ENCODE results near the gene EDAR.

EDAR gene

DNA sequence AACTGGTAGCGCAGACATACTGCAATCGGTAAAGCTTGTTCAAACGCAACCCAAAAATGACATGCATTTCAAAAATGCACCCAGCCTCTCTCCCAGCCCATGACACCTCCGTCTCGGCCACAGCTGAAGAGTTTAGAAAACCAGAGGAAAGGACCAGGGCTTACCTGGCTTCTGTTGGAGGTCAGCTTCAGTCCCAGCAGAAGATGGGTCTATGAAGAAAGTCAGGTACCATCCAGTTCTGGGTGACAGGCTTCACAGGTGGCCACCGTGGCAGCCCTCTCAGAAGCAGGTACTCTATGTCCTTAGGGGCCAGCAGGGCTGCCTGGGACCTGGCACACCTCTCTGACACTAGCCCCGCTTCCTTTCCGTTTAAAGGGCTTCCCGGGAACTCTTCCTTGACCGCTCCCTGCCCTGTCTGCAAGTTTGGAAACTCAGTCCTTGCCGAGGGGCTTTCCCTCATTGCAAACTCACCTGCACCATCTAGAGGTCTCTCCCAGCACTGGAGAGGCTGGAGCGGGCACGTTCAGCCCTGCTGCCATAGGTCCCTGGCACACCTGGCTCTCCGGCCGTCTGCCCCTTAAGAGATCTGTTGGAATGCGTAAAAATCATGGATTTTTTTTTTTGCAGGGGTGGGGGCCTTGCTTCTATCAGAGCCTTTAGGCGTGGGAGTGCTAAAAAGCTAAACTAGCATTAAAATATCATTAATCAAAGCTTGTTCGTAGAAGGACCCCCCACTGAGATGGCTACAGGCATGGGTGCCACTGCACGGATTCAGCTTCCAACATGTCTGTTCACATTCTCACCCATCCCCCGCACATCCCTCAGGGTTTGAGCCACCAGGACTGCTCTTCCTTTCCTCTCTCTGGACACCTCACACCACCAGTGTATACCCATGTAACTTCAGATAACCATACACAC is at the start of gene EDAR:
Gene EDAR (minus strand): TSS at position 425 of the 918 bp plus-strand sequence. CDS start 58,206 bp downstream, outside the sequence.
- Histone ChIP-seq H3K27ac (ENCODE audit: low read depth, low read length) (no peak within 1 kb of the TSS), H3K27me3 (ENCODE audit: control insufficient read depth in 1 of 2, insufficient read depth in 2 of 2, low read length in 2 of 2) (peaks cover 0 to 9% of the 10 kb centered on the region in 2 donors), H3K36me3 (ENCODE audit: insufficient read depth, low read length) (no peaks in the 10 kb centered on the region), H3K9me3 (ENCODE audit: low read length) (no peaks in the 10 kb centered on the region), H3K9ac (ENCODE audit: low read length) (no peak within 1 kb of the TSS), H3K4me3 (ENCODE audit: low read depth in 1 of 2, low read length in 2 of 2) (no peak within 1 kb of the TSS), H3K4me1 (ENCODE audit: insufficient read depth, low read length) (no peaks in the 10 kb centered on the region)

DNA sequence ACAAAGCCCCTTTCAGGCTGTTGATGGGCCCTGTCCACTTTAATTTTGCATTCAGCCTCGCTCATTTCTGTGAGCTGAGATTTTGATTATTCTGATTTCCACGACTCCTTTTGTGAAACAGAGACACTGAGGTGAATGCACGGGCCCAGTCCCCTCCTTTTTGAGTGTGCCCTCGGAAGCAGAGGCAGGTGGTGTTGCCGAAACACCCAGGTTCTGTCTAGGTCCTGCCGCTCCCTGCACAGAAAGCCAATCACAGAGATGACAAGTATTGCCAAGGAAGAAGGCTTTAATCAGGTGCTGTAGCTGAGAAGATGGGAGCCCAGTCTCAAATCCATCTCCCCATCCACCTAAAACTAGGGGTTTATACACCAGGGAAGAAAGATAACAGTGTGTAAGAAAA is 44.2 kb upstream of the EDAR start:
- no peak overlapping the region for H3K27ac ChIP-seq (ENCODE audit: low read depth, low read length)
- no peaks in the 10 kb centered on the region for H3K9me3 ChIP-seq (ENCODE audit: low read length)
- H3K36me3 ChIP-seq (ENCODE audit: insufficient read depth, low read length): no peaks in the 10 kb centered on the region

DNA sequence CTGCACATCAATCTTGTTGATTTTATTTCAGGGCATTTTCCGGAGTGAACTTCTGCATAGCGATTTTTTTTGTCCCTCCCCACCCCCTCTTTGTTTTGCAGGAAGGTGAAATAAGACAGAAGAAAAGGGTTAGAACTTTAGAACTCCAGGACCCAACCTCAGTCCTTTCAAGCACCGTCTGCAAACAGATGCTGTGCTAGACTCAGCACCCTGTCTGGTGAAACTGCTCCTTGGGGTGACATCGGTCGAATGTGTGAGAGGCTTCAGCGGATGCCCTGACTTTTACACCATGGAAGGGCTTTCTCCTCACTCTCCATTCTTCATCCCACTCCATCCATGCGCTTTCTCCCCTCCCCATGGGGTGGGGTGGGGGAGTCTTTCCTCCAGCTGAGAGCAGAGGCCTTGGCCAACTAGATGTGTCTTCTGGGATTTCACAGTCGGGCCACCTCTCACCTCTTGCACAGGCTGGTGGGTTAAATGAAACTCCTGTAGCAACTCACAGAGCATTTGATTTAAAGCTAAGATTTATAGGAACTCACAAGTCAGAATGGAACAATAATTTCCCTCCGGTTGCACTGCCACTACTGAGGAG is 43.3 kb upstream of the EDAR start:
- Histone ChIP-seq H3K4me3 (ENCODE audit: low read depth in 1 of 2, low read length in 2 of 2) (peak overlapping the region; percentile 20 to 49), H3K4me1 (ENCODE audit: insufficient read depth, low read length) (peaks cover 9% of the 10 kb centered on the region), H3K36me3 (ENCODE audit: insufficient read depth, low read length) (no peaks in the 10 kb centered on the region), H3K27ac (ENCODE audit: low read depth, low read length) (no peak overlapping the region), H3K27me3 (ENCODE audit: control insufficient read depth in 1 of 2, insufficient read depth in 2 of 2, low read length in 2 of 2) (peaks cover 0 to 8% of the 10 kb centered on the region in 2 donors), H3K9me3 (ENCODE audit: low read length) (no peaks in the 10 kb centered on the region), H3K9ac (ENCODE audit: low read length) (no peak overlapping the region)

More for the DNA sequence above, 44.2 kb upstream of the EDAR start:
- Histone ChIP-seq H3K27me3 (ENCODE audit: control insufficient read depth in 1 of 2, insufficient read depth in 2 of 2, low read length in 2 of 2) (peaks cover 0 to 8% of the 10 kb centered on the region in 2 donors), H3K4me3 (ENCODE audit: low read depth in 1 of 2, low read length in 2 of 2) (no peak overlapping the region), H3K9ac (ENCODE audit: low read length) (no peak overlapping the region), H3K4me1 (ENCODE audit: insufficient read depth, low read length) (peaks cover 9% of the 10 kb centered on the region)

DNA sequence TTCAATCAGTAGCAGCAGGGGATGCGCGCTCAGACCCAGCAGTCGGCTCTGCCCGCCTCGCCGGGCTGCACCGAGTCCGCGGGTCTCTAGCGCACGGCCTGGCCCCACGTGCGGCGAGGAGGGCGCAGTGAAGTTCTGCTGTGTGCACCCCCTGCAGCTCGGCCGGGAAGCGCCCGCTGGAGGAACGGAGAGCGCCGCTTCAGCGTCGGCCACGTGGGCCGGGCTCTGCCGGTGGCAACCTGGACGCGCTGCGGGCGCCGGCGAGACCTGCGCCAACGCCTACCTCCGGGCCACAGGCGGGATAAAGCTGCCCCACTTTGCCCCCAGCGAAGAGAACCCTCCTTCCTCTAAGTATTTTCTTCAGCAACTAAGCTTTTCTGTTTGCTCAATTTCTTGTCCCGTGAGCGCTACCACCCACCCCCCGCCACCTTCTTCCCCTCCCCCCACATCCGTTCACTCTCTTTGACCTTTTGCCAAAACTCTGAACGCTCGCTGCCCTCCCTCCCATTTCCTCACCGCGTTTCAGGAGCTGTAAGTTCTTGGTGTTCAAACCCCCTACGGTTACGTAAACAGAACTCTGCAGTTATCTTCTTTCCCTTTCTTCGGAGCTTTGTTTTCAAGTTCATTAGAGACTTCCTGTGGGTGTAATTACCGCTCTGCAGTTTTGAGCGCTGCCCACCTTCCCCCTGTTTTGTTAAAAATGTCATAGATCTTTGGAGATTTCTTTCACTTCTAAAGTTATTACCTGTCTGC is 42.6 kb upstream of the EDAR start:
- peaks cover 0 to 8% of the 10 kb centered on the region in 2 donors for H3K27me3 ChIP-seq (ENCODE audit: control insufficient read depth in 1 of 2, insufficient read depth in 2 of 2, low read length in 2 of 2)
- H3K27ac ChIP-seq (ENCODE audit: low read depth, low read length): no peak overlapping the region
- H3K9ac ChIP-seq (ENCODE audit: low read length): no peak overlapping the region
- H3K36me3 ChIP-seq (ENCODE audit: insufficient read depth, low read length): no peaks in the 10 kb centered on the region
- peak overlapping the region; percentile 20 to 49 for H3K4me3 ChIP-seq (ENCODE audit: low read depth in 1 of 2, low read length in 2 of 2)
- H3K4me1 ChIP-seq (ENCODE audit: insufficient read depth, low read length): peaks cover 9% of the 10 kb centered on the region
- H3K9me3 ChIP-seq (ENCODE audit: low read length): no peaks in the 10 kb centered on the region

DNA sequence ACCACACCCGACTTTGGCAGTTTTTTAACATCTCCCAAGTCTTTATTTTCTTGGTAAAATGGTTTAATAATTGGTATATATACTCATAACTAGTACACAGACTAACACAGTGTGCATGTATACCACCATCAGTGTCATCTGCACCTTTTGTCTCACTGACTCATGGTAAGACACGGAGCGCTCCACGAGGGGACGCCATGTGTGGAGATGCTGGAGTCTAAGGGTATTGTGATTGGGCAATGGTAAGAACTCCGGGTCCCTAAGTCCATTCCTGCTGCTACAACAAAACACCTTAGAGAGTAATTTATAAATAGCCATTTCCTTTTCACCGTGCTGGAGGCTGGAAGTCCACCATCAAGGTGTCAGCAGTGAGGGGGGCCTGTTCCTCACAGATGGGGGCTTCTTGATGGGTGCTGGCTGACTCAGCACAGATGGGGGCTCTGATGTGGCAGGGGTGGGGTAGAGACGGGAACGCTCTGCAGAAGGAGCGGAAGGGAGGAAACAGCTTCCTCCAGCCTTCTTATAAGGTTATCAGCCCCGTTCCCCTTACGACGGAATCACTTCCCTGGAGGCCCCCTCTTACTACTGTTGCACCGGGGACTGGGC is 42.0 kb upstream of the EDAR start:
- H3K9ac ChIP-seq (ENCODE audit: low read length): no peak overlapping the region
- peak overlapping the region; percentile 20 to 49 for H3K4me3 ChIP-seq (ENCODE audit: low read depth in 1 of 2, low read length in 2 of 2)
- no peak overlapping the region for H3K27ac ChIP-seq (ENCODE audit: low read depth, low read length)
- H3K4me1 ChIP-seq (ENCODE audit: insufficient read depth, low read length): peaks cover 9% of the 10 kb centered on the region
- H3K36me3 ChIP-seq (ENCODE audit: insufficient read depth, low read length): no peaks in the 10 kb centered on the region
- peaks cover 0 to 8% of the 10 kb centered on the region in 2 donors for H3K27me3 ChIP-seq (ENCODE audit: control insufficient read depth in 1 of 2, insufficient read depth in 2 of 2, low read length in 2 of 2)
- no peaks in the 10 kb centered on the region for H3K9me3 ChIP-seq (ENCODE audit: low read length)

DNA sequence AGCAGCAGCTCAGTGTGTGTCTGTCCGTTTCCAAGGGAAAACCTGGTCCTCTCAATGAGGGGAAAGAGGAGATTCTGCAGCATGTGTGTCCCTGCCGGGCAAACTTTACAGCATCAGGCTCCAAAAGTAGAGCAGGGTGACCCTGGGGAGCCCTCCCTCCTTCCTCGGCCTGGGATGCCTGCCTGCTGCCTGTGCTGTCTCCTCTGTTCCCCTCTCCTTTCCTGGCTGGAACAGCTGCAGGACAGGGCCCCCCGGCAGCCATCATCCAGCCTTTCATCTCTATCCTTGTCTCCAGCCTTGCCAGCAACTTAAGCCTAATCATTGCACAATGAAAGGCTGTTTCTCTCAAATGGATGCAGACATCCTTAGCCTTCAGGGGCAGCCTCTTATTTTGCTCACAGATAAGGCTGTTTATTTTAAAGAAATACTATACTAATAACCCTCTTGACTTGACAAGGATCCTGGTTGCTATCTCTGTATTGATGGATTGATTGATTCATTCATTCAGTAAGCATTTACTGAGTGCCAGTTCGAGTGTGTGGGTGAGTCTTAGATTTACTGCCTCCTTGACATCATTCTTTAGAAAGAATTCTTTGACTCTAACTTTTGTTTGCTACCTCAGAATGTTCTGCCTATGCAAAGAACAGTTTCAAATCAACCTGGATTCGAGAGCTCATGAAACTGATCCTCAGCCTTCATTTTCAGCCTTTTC is 40.6 kb upstream of the EDAR start:
- Histone ChIP-seq H3K9ac (ENCODE audit: low read length) (no peak overlapping the region), H3K4me3 (ENCODE audit: low read depth in 1 of 2, low read length in 2 of 2) (no peak overlapping the region), H3K4me1 (ENCODE audit: insufficient read depth, low read length) (peaks cover 9% of the 10 kb centered on the region), H3K9me3 (ENCODE audit: low read length) (no peaks in the 10 kb centered on the region), H3K36me3 (ENCODE audit: insufficient read depth, low read length) (no peaks in the 10 kb centered on the region), H3K27ac (ENCODE audit: low read depth, low read length) (no peak overlapping the region), H3K27me3 (ENCODE audit: control insufficient read depth in 1 of 2, insufficient read depth in 2 of 2, low read length in 2 of 2) (peaks cover 0 to 8% of the 10 kb centered on the region in 2 donors)

DNA sequence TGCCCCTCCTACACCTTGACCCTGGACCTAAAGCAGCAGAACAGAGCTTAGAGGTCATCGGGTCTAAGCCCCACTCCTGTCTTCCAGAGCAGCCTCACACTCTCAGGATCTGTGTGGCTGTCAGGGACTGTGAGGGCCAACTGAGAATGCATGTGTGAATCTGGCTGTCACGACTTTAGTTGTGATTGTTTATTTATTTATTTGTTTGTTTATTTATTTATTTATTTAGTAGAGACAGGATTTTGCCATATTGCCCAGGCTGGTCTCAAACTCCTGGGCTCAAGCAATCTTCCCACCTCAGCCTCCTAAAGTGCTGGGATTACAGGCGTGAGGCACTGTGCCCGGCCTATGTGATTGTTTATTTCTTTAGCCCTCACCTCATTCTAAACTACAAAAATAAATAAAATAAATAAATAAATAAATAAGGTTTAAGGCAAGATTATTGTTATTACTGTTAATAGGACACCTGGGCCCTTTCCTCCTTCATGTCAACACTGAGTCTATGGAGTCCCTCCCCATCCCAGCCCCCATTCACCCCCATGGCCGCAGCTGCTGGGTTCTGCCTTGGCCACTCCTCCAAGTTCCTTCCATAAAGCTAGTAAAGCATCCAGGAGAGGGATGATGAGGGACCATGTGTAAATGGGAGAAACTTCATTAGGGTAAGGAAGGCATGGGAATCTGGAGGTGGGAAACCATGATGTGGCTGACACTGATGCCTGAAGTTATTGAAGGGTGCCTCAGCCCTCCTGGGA is 39.9 kb upstream of the EDAR start:
- no peak overlapping the region for H3K27ac ChIP-seq (ENCODE audit: low read depth, low read length)
- H3K9ac ChIP-seq (ENCODE audit: low read length): no peak overlapping the region
- no peaks in the 10 kb centered on the region for H3K9me3 ChIP-seq (ENCODE audit: low read length)
- peaks cover 9% of the 10 kb centered on the region for H3K4me1 ChIP-seq (ENCODE audit: insufficient read depth, low read length)
- H3K4me3 ChIP-seq (ENCODE audit: low read depth in 1 of 2, low read length in 2 of 2): no peak overlapping the region
- peaks cover 0 to 8% of the 10 kb centered on the region in 2 donors for H3K27me3 ChIP-seq (ENCODE audit: control insufficient read depth in 1 of 2, insufficient read depth in 2 of 2, low read length in 2 of 2)
- no peaks in the 10 kb centered on the region for H3K36me3 ChIP-seq (ENCODE audit: insufficient read depth, low read length)

DNA sequence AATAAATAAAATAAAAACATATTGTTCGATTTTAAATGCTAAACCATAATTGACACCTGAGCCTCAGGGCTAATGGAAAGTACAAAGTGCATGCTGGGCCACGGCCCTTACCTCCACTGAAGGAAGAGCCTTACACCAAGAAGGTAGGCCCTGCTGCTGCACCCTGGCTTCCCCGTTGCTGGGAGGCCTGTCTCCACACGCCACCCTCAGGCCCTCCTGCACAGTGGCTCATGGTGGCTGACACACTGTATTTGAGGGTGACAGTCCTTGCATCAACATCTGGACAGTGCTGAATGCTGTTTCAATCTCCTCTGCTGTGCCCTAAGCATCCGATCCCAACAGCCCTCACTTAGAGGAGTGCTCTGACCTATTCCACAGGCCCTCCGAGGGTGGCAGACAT is 39.3 kb upstream of the EDAR start:
- H3K27ac ChIP-seq (ENCODE audit: low read depth, low read length): no peak overlapping the region
- H3K9ac ChIP-seq (ENCODE audit: low read length): no peak overlapping the region
- no peaks in the 10 kb centered on the region for H3K36me3 ChIP-seq (ENCODE audit: insufficient read depth, low read length)
- peaks cover 0 to 8% of the 10 kb centered on the region in 2 donors for H3K27me3 ChIP-seq (ENCODE audit: control insufficient read depth in 1 of 2, insufficient read depth in 2 of 2, low read length in 2 of 2)
- no peak overlapping the region for H3K4me3 ChIP-seq (ENCODE audit: low read depth in 1 of 2, low read length in 2 of 2)
- H3K9me3 ChIP-seq (ENCODE audit: low read length): no peaks in the 10 kb centered on the region
- peaks cover 9% of the 10 kb centered on the region for H3K4me1 ChIP-seq (ENCODE audit: insufficient read depth, low read length)

DNA sequence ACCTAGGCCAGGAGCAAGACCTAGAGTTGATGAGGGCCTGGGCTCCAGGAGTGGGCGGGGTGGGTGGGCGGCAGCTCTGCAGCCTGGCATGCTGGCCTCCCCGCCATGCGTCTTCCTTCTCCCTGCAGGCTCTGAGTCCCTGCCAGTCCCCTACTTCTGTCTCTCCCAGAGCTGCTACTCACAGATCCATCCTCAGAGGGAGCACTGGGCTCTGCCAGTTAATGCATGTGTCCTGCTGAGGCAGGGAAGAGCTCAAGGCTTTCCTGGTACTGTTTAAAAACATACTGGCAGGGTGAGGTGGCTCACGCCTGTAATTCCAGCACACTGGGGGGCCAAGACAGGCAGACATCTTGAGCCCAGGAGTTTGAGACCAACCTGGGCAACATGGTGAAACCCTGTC is 38.7 kb upstream of the EDAR start:
- Histone ChIP-seq H3K4me3 (ENCODE audit: low read depth in 1 of 2, low read length in 2 of 2) (no peak overlapping the region), H3K4me1 (ENCODE audit: insufficient read depth, low read length) (peaks cover 9% of the 10 kb centered on the region), H3K27ac (ENCODE audit: low read depth, low read length) (no peak overlapping the region), H3K27me3 (ENCODE audit: control insufficient read depth in 1 of 2, insufficient read depth in 2 of 2, low read length in 2 of 2) (peaks cover 0 to 8% of the 10 kb centered on the region in 2 donors), H3K36me3 (ENCODE audit: insufficient read depth, low read length) (no peaks in the 10 kb centered on the region), H3K9me3 (ENCODE audit: low read length) (no peaks in the 10 kb centered on the region), H3K9ac (ENCODE audit: low read length) (no peak overlapping the region)

DNA sequence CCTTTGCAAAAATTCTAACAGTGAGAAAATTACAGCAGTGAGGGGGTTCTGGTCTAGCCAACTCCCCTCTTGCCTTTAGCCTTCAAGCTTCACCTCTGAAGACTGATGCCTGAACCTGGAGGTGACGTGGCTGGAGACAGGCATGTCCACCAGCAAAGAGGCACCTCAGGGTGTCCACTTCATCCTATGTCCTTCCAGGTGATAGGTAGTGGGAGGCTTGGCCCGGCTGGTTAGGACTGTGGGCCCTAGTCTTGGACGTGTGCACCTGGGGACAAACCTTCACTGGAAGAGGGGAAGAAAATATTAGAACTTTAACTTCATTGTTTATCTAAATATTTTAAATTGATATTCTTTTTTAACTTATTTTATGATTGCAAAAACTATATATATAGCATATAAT is 35.5 kb upstream of the EDAR start:
- H3K27ac ChIP-seq (ENCODE audit: low read depth, low read length): no peak overlapping the region
- no peaks in the 10 kb centered on the region for H3K36me3 ChIP-seq (ENCODE audit: insufficient read depth, low read length)
- H3K27me3 ChIP-seq (ENCODE audit: control insufficient read depth in 1 of 2, insufficient read depth in 2 of 2, low read length in 2 of 2): no peaks in the 10 kb centered on the region
- H3K9ac ChIP-seq (ENCODE audit: low read length): no peak overlapping the region
- H3K4me3 ChIP-seq (ENCODE audit: low read depth in 1 of 2, low read length in 2 of 2): no peak overlapping the region
- H3K9me3 ChIP-seq (ENCODE audit: low read length): no peaks in the 10 kb centered on the region
- no peaks in the 10 kb centered on the region for H3K4me1 ChIP-seq (ENCODE audit: insufficient read depth, low read length)

Data from muscle layer of colon (tissue), 2 donors.